SH-SY5Y (cell line): ENCODE data around the gene CSH2.

ENCODE experiments used
- GATA2 ChIP-seq: IDR thresholded peaks from 2 replicates; pipeline ENCODE4 v1.6.1; 2011; ENCODE audit warnings: mild to moderate bottlenecking, low read depth, low read length
- GATA3 ChIP-seq: IDR thresholded peaks from 2 replicates; pipeline ENCODE4 v1.6.1; 2011; ENCODE audit warnings: low read depth, mild to moderate bottlenecking, low read length, moderate library complexity

DNA sequence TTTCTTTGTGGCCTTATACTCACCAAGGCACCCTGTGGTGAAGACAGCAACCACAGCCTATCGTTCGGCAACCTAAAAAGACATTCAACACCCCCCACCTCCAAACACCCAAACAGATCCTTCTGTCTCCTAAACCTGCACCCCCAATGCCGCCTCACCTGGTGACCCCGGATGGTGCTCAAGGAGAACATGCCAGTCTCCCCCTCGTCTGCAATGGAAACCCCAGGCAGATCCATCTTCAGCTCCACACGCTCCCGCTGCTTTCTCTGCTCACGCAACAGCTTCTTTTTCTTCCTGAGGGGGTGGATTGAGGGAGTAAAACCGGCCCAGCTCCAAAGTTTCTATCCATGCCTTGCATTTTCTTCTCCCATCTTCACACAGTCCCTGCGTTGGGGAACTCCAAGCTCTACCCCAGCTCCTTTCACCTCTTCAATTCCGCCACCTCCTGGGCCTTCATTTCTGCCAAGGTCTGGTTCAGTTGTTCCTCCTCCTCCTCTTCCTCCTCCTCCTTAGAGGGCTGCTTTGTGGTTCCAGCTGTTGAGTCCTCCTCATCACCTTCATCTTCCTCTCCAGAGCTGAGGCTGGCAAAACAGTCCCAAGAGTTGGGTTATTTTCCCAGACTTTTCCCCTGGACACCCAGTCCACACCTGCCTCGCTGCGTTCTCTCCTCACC, 49.7 kb downstream of the CSH2 start:
- TF ChIP-seq GATA2: no peak
- no peak for TF ChIP-seq GATA3
